GM23338 (cell line): Measurements from ENCODE around the gene PALLD. TPM values are rescaled to one million over a fixed set of nuclear protein-coding genes. Genes with fewer than 3 reads are reported as not detected.

Source experiments
- ATAC-seq: fragments of 200-7000 bp; cut with Tn5 transposase; 3 replicates; pipeline ENCODE4 v1.9.1; 2020
- DNase-seq: peaks from one replicate; pipeline ENCODE4 v3.0.0-alpha.2; 2015; ENCODE audit warnings: low spot score
- H2AFZ ChIP-seq: fragments of 200-600 bp; sonication (generic); 2 replicates; pipeline ENCODE4 v1.8.0; 2016; ENCODE audit warnings: antibody characterized with exemption, mild to moderate bottlenecking, moderate library complexity
- H3F3A ChIP-seq: fragments of 200-600 bp; sonication (generic); replicated peaks from 2 replicates; pipeline ENCODE4 v1.8.0; 2017; ENCODE audit warnings: antibody characterized with exemption, mixed run types, low read depth
- H3K27ac ChIP-seq: fragments of 200-600 bp; sonication (generic); 2 replicates; pipeline ENCODE4 v1.6.1; 2016; ENCODE audit warnings: low read depth
- H3K27me3 ChIP-seq: fragments of 200-600 bp; sonication (generic); 2 replicates; pipeline ENCODE4 v1.8.0; 2016; ENCODE audit warnings: mild to moderate bottlenecking, mixed run types, moderate library complexity; ENCODE audit not compliant: insufficient read depth
- H3K36me3 ChIP-seq: fragments of 200-600 bp; sonication (generic); 2 replicates; pipeline ENCODE4 v1.8.0; 2016; ENCODE audit warnings: mild to moderate bottlenecking; ENCODE audit not compliant: insufficient read depth
- H3K4me1 ChIP-seq: fragments of 200-600 bp; sonication (generic); 2 replicates; pipeline ENCODE4 v1.8.0; 2016; ENCODE audit warnings: mild to moderate bottlenecking, moderate library complexity; ENCODE audit not compliant: insufficient read depth
- H3K4me2 ChIP-seq: fragments of 200-600 bp; sonication (generic); 2 replicates; pipeline ENCODE4 v1.7.1; 2017; ENCODE audit warnings: mixed run types
- H3K4me3 ChIP-seq: fragments of 200-600 bp; sonication (generic); 2 replicates; pipeline ENCODE4 v1.6.1; 2016; ENCODE audit warnings: mixed run types
- H3K79me2 ChIP-seq: fragments of 200-600 bp; sonication (generic); replicated peaks from 2 replicates; pipeline ENCODE4 v1.8.0; 2017; ENCODE audit warnings: mild to moderate bottlenecking; ENCODE audit not compliant: insufficient read depth
- H3K9me2 ChIP-seq: fragments of 200-600 bp; sonication (generic); 2 replicates; pipeline ENCODE4 v1.8.0; 2017; ENCODE audit not compliant: insufficient read depth
- H4K20me1 ChIP-seq: fragments of 200-600 bp; sonication (generic); replicated peaks from 2 replicates; pipeline ENCODE4 v1.8.0; 2017; ENCODE audit warnings: mild to moderate bottlenecking; ENCODE audit not compliant: insufficient read depth
- H3K27ac Mint-ChIP-seq: 2 replicates; pipeline ENCODE4 v1.8.0; 2020; ENCODE audit warnings: inconsistent platforms, mild to moderate bottlenecking, moderate library complexity, mixed read lengths
- H3K27me3 Mint-ChIP-seq: 3 replicates; pipeline ENCODE4 v1.8.0; 2022; ENCODE audit warnings: low read depth, mild to moderate bottlenecking, moderate library complexity, mixed read lengths, inconsistent platforms; ENCODE audit not compliant: insufficient read depth, poor library complexity
- H3K36me3 Mint-ChIP-seq: 3 replicates; pipeline ENCODE4 v1.8.0; 2021; ENCODE audit warnings: low read depth, mild to moderate bottlenecking, inconsistent platforms, moderate library complexity, mixed read lengths
- H3K4me1 Mint-ChIP-seq: 3 replicates; pipeline ENCODE4 v1.8.0; 2020; ENCODE audit warnings: mild to moderate bottlenecking, inconsistent platforms, mixed read lengths
- H3K4me3 Mint-ChIP-seq: 3 replicates; pipeline ENCODE4 v1.8.0; 2021; ENCODE audit warnings: moderate library complexity, mild to moderate bottlenecking, inconsistent platforms, mixed read lengths
- H3K9me3 Mint-ChIP-seq: 3 replicates; pipeline ENCODE4 v1.8.0; 2020; ENCODE audit warnings: moderate library complexity, mild to moderate bottlenecking, inconsistent platforms, mixed read lengths
- CREB1 ChIP-seq: fragments of 250-450 bp; sonication (Bioruptor Pico); IDR thresholded peaks from 2 replicates; pipeline ENCODE4 v1.5.0; 2020; ENCODE audit warnings: low read depth, mild to moderate bottlenecking, moderate library complexity
- EZH2 ChIP-seq: fragments of 200-600 bp; sonication (generic); IDR thresholded peaks from one replicate; pipeline ENCODE4 v1.8.0; 2017; ENCODE audit warnings: antibody characterized with exemption, mild to moderate bottlenecking, low read depth; ENCODE audit not compliant: unreplicated experiment
- EZH2phosphoT487 ChIP-seq: fragments of 200-600 bp; sonication (generic); IDR thresholded peaks from one replicate; pipeline ENCODE4 v1.8.1; 2018; ENCODE audit warnings: antibody characterized with exemption; ENCODE audit not compliant: unreplicated experiment
- JUNB ChIP-seq: IDR thresholded peaks from one replicate; pipeline ENCODE4 v1.6.1; 2016; ENCODE audit warnings: antibody characterized with exemption; ENCODE audit not compliant: unreplicated experiment
- NANOG ChIP-seq: IDR thresholded peaks from 2 replicates; pipeline ENCODE4 v1.6.1; 2016; ENCODE audit warnings: antibody characterized with exemption, borderline replicate concordance
- POLR2AphosphoS5 ChIP-seq: IDR thresholded peaks from 2 replicates; pipeline ENCODE4 v1.6.1; 2016; ENCODE audit warnings: antibody characterized with exemption, low read depth
- REST ChIP-seq: IDR thresholded peaks from one replicate; pipeline ENCODE4 v1.6.1; 2018; ENCODE audit warnings: antibody characterized with exemption; ENCODE audit not compliant: unreplicated experiment
- STAT1 ChIP-seq: IDR thresholded peaks from one replicate; pipeline ENCODE4 v1.6.1; 2016; ENCODE audit warnings: antibody characterized with exemption; ENCODE audit not compliant: unreplicated experiment
- ZNF114 ChIP-seq: fragments of 250-450 bp; sonication (Bioruptor Pico); IDR thresholded peaks from 2 replicates; pipeline ENCODE4 v1.5.0; 2020; ENCODE audit warnings: mild to moderate bottlenecking, moderate library complexity
- ZNF331 ChIP-seq: fragments of 250-450 bp; sonication (Bioruptor Pico); IDR thresholded peaks from 2 replicates; pipeline ENCODE4 v1.5.0; 2020; ENCODE audit warnings: low read depth, mild to moderate bottlenecking, moderate library complexity
- polyA plus RNA-seq: library from polyadenylated mRNA; unstranded; fragments of >200 nt; fragmentation: Nextera tagmentation; extraction: Ambion mirVana; gene quantifications from 2 replicates; pipeline ENCODE4 v1.2.1, GENCODE V29; 2016
- total RNA-seq: library from RNA; depleted of rRNA; stranded (reverse); fragments of >200 nt; shearing (Covaris generic); gene quantifications from 2 replicates; pipeline ENCODE4 v1.2.3, GENCODE V29; 2014
- TF ChIP-seq, protein P1 (sequence below), 2 experiments: fragments of 200-600 bp in 1 of 2; sonication (generic) in 1 of 2; conservative IDR thresholded peaks; 2 replicates each; pipeline versions ENCODE4 v1.5.1 to v1.6.1; 2016 to 2017; ENCODE audit warnings: antibody characterized with exemption in 2 of 2, low read depth in 2 of 2, mild to moderate bottlenecking in 2 of 2, moderate library complexity in 1 of 2

The PALLD gene
- total and polyA plus RNA-seq, 2 experiments from 2014 or later = 13.1 to 30.2 TPM

DNA sequence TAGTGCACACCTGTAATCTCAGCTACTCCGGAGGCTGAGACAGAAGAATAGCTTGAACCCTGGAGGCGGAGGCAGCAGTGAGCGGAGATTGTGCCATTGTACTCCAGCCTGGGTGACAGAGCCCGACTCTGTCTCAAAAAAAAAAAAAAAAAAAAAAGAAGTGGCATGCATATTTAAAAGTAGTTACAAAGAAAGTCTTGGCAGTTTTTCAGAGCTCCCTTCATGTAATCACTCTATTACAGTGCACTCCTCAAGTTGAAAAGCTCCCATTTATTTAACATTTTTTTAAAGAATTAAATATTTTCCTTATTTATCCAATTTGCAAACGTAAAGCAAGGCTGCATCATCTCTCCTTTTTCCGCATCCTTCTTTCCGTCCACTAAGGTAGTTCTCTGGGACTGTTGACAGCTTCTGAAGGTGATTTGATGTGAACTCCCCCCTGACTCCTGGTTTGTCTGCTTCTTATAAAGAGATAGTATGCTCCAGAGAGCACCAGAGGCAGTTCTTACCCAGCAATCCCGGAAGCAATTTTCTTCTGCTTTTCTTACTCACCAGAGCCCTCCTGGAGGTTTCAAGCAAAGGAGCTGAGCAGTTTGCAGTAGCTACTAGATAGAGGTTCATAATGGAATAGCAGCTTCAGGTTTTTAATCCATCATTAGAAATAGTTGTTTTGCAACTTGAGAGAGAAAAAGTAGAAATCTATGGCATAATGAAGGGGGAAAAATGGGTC lies 151.0 kb downstream of the PALLD start (continued):
- TF ChIP-seq, protein P1, sequence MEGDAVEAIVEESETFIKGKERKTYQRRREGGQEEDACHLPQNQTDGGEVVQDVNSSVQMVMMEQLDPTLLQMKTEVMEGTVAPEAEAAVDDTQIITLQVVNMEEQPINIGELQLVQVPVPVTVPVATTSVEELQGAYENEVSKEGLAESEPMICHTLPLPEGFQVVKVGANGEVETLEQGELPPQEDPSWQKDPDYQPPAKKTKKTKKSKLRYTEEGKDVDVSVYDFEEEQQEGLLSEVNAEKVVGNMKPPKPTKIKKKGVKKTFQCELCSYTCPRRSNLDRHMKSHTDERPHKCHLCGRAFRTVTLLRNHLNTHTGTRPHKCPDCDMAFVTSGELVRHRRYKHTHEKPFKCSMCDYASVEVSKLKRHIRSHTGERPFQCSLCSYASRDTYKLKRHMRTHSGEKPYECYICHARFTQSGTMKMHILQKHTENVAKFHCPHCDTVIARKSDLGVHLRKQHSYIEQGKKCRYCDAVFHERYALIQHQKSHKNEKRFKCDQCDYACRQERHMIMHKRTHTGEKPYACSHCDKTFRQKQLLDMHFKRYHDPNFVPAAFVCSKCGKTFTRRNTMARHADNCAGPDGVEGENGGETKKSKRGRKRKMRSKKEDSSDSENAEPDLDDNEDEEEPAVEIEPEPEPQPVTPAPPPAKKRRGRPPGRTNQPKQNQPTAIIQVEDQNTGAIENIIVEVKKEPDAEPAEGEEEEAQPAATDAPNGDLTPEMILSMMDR (conservative IDR thresholded peaks at IDR 0.05; ENCODE audit: low read depth in 2 of 2) = no peak
- TF ChIP-seq JUNB (no peak), STAT1 (no peak), EZH2 (no peak), EZH2phosphoT487 (no peak), POLR2AphosphoS5 (no peak), NANOG (no peak), CREB1 (CRISPR knock-in tag) (no peak), ZNF331 (no peak)

- Histone ChIP-seq H3K36me3 (no peaks in the 10 kb centered on the region), H3K27me3 (no peaks in the 10 kb centered on the region), H3K4me2 (no peak overlapping the region), H3K4me1 (peaks cover 37% of the 10 kb centered on the region), H3K9me2 (no peaks in the 10 kb centered on the region), H4K20me1 (no peaks in the 10 kb centered on the region), H3K4me3 (no peak overlapping the region), H3K27ac (no peak overlapping the region), H2AFZ (no peak overlapping the region), H3K79me2 (no peaks in the 10 kb centered on the region), H3F3A (no peaks in the 10 kb centered on the region)
- no peak overlapping the region; the same call in 1 of the 2 replicates for H3K27ac Mint-ChIP-seq
- TF ChIP-seq ZNF114 (CRISPR knock-in tag) (no peak), CREB1 (CRISPR knock-in tag) (no peak), STAT1 (no peak), POLR2AphosphoS5 (no peak)
- no peak overlapping the region for H3K4me3 Mint-ChIP-seq
- no peaks in the 10 kb centered on the region for H3K36me3 Mint-ChIP-seq
- peaks cover 38% of the 10 kb centered on the region for H3K4me1 Mint-ChIP-seq
- no peaks in the 10 kb centered on the region for H3K27me3 Mint-ChIP-seq
- ATAC-seq (no peak), DNase-seq (no peak)
- no peaks in the 10 kb centered on the region for H3K9me3 Mint-ChIP-seq
These were observed 151.6 kb downstream of the PALLD start for GRCh38 chr4:168648494-168648893.

DNA sequence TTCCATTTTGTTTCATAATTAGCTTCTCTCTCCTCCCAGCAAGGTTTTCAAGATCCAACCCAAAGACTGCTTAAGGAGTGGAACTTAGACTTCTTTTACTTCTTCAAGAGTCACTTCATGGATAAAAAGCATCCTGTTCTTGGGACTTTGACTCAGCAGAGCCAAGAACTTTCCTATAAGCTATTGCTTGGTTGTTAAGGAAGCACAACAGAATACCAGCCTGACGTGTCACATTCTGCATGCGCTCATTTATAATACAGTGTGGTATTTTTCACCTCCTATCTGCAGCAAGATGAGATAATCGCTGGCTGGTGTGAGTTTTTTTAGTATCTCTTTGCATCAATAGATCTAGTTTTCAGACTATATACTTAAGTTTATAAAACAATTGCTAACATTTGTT lies 152.1 kb downstream of the PALLD start:
- no peak overlapping the region for H3K4me3 ChIP-seq
- DNase-seq (no peak), ATAC-seq (no peak)
- H3K4me1 ChIP-seq = peaks cover 39% of the 10 kb centered on the region
- H3K79me2 ChIP-seq = no peaks in the 10 kb centered on the region
- H3K27ac Mint-ChIP-seq = no peak overlapping the region
- no peak for TF ChIP-seq REST
- TF ChIP-seq EZH2phosphoT487 = no peak
- no peak for TF ChIP-seq JUNB
- peaks cover 41% of the 10 kb centered on the region for H3K4me1 Mint-ChIP-seq
- H3K27me3 ChIP-seq = no peaks in the 10 kb centered on the region
- no peaks in the 10 kb centered on the region for H3K27me3 Mint-ChIP-seq
- no peak overlapping the region for H3K4me2 ChIP-seq
- no peak overlapping the region for H3K27ac ChIP-seq
- H3K4me3 Mint-ChIP-seq = no peak overlapping the region
- no peaks in the 10 kb centered on the region for H3K36me3 ChIP-seq
- H2AFZ ChIP-seq = no peak overlapping the region
- no peaks in the 10 kb centered on the region for H3F3A ChIP-seq
- no peaks in the 10 kb centered on the region for H3K9me3 Mint-ChIP-seq
- H3K36me3 Mint-ChIP-seq = no peaks in the 10 kb centered on the region
- no peaks in the 10 kb centered on the region for H3K9me2 ChIP-seq
- no peaks in the 10 kb centered on the region for H4K20me1 ChIP-seq
